ENCODE data around the gene USP4. TPM values are rescaled to one million over a fixed set of nuclear protein-coding genes. Genes with fewer than 3 reads are reported as not detected.

The USP4 gene
- total and polyA plus RNA-seq, 2 experiments from 2014 or later, result 16.9 to 20.3 TPM

DNA sequence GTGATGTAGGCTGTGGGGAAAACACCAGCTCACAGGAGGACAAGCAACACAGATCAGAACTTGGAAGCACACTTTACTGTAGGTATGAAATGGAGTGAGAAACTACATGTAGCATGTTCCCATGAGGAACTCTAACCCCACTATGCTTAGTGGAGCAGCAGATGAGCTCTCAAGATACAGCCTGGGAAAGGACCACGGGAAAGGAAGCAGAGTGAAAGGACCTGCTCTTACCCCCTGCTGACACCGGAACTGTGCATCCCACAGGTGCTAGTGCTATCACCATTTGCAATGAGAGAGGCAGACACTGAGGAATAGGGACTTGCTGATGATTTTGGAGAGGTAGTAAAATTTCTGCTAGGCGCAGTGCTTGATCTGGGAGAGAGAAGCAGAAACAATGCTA is 28.6 kb downstream of the USP4 start (continued):
- TF ChIP-seq, protein P1, sequence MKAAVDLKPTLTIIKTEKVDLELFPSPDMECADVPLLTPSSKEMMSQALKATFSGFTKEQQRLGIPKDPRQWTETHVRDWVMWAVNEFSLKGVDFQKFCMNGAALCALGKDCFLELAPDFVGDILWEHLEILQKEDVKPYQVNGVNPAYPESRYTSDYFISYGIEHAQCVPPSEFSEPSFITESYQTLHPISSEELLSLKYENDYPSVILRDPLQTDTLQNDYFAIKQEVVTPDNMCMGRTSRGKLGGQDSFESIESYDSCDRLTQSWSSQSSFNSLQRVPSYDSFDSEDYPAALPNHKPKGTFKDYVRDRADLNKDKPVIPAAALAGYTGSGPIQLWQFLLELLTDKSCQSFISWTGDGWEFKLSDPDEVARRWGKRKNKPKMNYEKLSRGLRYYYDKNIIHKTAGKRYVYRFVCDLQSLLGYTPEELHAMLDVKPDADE (IDR thresholded peaks at IDR 0.05), result no peak
- no peak for TF ChIP-seq POLR2AphosphoS5 (IDR thresholded peaks at IDR 0.05; ENCODE audit: low read depth)
- no peak for TF ChIP-seq STAT1 (IDR thresholded peaks at IDR 0.05; ENCODE audit: unreplicated experiment)
- TF ChIP-seq EZH2phosphoT487 (IDR thresholded peaks at IDR 0.05; ENCODE audit: unreplicated experiment), result no peak
- TF ChIP-seq, protein P2, sequence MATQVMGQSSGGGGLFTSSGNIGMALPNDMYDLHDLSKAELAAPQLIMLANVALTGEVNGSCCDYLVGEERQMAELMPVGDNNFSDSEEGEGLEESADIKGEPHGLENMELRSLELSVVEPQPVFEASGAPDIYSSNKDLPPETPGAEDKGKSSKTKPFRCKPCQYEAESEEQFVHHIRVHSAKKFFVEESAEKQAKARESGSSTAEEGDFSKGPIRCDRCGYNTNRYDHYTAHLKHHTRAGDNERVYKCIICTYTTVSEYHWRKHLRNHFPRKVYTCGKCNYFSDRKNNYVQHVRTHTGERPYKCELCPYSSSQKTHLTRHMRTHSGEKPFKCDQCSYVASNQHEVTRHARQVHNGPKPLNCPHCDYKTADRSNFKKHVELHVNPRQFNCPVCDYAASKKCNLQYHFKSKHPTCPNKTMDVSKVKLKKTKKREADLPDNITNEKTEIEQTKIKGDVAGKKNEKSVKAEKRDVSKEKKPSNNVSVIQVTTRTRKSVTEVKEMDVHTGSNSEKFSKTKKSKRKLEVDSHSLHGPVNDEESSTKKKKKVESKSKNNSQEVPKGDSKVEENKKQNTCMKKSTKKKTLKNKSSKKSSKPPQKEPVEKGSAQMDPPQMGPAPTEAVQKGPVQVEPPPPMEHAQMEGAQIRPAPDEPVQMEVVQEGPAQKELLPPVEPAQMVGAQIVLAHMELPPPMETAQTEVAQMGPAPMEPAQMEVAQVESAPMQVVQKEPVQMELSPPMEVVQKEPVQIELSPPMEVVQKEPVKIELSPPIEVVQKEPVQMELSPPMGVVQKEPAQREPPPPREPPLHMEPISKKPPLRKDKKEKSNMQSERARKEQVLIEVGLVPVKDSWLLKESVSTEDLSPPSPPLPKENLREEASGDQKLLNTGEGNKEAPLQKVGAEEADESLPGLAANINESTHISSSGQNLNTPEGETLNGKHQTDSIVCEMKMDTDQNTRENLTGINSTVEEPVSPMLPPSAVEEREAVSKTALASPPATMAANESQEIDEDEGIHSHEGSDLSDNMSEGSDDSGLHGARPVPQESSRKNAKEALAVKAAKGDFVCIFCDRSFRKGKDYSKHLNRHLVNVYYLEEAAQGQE (IDR thresholded peaks at IDR 0.05; ENCODE audit: unreplicated experiment), result no peak
- no peak for TF ChIP-seq NANOG (IDR thresholded peaks at IDR 0.05; ENCODE audit: borderline replicate concordance)

DNA sequence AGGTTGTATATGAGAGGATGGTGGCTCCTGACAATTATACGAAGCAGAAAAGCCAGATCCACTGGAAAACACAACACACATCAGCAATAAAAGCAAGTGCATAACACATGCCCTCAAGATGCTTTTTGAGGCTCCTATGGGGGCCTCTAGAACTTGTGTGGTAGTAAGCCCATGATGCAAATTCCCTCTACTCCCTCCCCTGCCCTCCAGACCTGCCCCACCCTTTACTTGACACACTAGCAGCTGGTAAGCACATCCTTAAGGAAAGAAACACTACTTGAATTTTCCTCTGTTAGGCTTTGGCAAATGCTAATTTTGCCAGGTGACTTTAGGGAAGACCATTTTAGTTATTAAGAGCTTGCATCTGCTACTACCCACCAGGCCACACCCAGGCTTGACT is 29.2 kb downstream of the USP4 start:
- H3K79me2 ChIP-seq (replicated peaks; ENCODE audit: insufficient read depth), result no peaks in the 10 kb centered on the region
- H3F3A ChIP-seq (replicated peaks; ENCODE audit: low read depth), result no peaks in the 10 kb centered on the region
- no peak overlapping the region for H3K4me2 ChIP-seq
- peaks cover 25% of the 10 kb centered on the region; the same call in 2 of the 3 replicates for H3K36me3 Mint-ChIP-seq (ENCODE audit: low read depth)
- H3K27me3 Mint-ChIP-seq (ENCODE audit: insufficient read depth, low read depth, poor library complexity), result no peaks in the 10 kb centered on the region
- ATAC-seq (no peak), DNase-seq (ENCODE audit: low spot score) (no peak)
- peaks cover 7% of the 10 kb centered on the region; the same call in 1 of the 2 replicates for H3K36me3 ChIP-seq (ENCODE audit: insufficient read depth)
- no peaks in the 10 kb centered on the region; the same call in 1 of the 2 replicates for H3K4me1 ChIP-seq (ENCODE audit: insufficient read depth)
- no peak overlapping the region for H3K4me3 Mint-ChIP-seq
- no peaks in the 10 kb centered on the region for H3K9me2 ChIP-seq (ENCODE audit: insufficient read depth)
- H4K20me1 ChIP-seq (replicated peaks; ENCODE audit: insufficient read depth), result no peaks in the 10 kb centered on the region
- H3K27ac ChIP-seq (ENCODE audit: low read depth), result no peak overlapping the region
- no peak overlapping the region for H2AFZ ChIP-seq
- no peak overlapping the region; the same call in 1 of the 2 replicates for H3K27ac Mint-ChIP-seq
- no peaks in the 10 kb centered on the region for H3K9me3 Mint-ChIP-seq
- H3K4me1 Mint-ChIP-seq, result peaks cover 5% of the 10 kb centered on the region; the same call in 2 of the 3 replicates
- no peak overlapping the region for H3K4me3 ChIP-seq
- H3K27me3 ChIP-seq (ENCODE audit: insufficient read depth), result no peaks in the 10 kb centered on the region
- TF ChIP-seq, protein P1 (IDR thresholded peaks at IDR 0.05), result no peak
- TF ChIP-seq STAT1 (IDR thresholded peaks at IDR 0.05; ENCODE audit: unreplicated experiment) (no peak), POLR2AphosphoS5 (IDR thresholded peaks at IDR 0.05; ENCODE audit: low read depth) (no peak), ZNF331 (CRISPR knock-in tag; IDR thresholded peaks at IDR 0.05; ENCODE audit: low read depth) (no peak), JUNB (IDR thresholded peaks at IDR 0.05; ENCODE audit: unreplicated experiment) (no peak), EZH2phosphoT487 (IDR thresholded peaks at IDR 0.05; ENCODE audit: unreplicated experiment) (no peak), EZH2 (IDR thresholded peaks at IDR 0.05; ENCODE audit: low read depth, unreplicated experiment) (no peak)
- TF ChIP-seq, protein P3, sequence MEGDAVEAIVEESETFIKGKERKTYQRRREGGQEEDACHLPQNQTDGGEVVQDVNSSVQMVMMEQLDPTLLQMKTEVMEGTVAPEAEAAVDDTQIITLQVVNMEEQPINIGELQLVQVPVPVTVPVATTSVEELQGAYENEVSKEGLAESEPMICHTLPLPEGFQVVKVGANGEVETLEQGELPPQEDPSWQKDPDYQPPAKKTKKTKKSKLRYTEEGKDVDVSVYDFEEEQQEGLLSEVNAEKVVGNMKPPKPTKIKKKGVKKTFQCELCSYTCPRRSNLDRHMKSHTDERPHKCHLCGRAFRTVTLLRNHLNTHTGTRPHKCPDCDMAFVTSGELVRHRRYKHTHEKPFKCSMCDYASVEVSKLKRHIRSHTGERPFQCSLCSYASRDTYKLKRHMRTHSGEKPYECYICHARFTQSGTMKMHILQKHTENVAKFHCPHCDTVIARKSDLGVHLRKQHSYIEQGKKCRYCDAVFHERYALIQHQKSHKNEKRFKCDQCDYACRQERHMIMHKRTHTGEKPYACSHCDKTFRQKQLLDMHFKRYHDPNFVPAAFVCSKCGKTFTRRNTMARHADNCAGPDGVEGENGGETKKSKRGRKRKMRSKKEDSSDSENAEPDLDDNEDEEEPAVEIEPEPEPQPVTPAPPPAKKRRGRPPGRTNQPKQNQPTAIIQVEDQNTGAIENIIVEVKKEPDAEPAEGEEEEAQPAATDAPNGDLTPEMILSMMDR (conservative IDR thresholded peaks at IDR 0.05; ENCODE audit: low read depth in 2 of 2), result no peak
- TF ChIP-seq, protein P4, sequence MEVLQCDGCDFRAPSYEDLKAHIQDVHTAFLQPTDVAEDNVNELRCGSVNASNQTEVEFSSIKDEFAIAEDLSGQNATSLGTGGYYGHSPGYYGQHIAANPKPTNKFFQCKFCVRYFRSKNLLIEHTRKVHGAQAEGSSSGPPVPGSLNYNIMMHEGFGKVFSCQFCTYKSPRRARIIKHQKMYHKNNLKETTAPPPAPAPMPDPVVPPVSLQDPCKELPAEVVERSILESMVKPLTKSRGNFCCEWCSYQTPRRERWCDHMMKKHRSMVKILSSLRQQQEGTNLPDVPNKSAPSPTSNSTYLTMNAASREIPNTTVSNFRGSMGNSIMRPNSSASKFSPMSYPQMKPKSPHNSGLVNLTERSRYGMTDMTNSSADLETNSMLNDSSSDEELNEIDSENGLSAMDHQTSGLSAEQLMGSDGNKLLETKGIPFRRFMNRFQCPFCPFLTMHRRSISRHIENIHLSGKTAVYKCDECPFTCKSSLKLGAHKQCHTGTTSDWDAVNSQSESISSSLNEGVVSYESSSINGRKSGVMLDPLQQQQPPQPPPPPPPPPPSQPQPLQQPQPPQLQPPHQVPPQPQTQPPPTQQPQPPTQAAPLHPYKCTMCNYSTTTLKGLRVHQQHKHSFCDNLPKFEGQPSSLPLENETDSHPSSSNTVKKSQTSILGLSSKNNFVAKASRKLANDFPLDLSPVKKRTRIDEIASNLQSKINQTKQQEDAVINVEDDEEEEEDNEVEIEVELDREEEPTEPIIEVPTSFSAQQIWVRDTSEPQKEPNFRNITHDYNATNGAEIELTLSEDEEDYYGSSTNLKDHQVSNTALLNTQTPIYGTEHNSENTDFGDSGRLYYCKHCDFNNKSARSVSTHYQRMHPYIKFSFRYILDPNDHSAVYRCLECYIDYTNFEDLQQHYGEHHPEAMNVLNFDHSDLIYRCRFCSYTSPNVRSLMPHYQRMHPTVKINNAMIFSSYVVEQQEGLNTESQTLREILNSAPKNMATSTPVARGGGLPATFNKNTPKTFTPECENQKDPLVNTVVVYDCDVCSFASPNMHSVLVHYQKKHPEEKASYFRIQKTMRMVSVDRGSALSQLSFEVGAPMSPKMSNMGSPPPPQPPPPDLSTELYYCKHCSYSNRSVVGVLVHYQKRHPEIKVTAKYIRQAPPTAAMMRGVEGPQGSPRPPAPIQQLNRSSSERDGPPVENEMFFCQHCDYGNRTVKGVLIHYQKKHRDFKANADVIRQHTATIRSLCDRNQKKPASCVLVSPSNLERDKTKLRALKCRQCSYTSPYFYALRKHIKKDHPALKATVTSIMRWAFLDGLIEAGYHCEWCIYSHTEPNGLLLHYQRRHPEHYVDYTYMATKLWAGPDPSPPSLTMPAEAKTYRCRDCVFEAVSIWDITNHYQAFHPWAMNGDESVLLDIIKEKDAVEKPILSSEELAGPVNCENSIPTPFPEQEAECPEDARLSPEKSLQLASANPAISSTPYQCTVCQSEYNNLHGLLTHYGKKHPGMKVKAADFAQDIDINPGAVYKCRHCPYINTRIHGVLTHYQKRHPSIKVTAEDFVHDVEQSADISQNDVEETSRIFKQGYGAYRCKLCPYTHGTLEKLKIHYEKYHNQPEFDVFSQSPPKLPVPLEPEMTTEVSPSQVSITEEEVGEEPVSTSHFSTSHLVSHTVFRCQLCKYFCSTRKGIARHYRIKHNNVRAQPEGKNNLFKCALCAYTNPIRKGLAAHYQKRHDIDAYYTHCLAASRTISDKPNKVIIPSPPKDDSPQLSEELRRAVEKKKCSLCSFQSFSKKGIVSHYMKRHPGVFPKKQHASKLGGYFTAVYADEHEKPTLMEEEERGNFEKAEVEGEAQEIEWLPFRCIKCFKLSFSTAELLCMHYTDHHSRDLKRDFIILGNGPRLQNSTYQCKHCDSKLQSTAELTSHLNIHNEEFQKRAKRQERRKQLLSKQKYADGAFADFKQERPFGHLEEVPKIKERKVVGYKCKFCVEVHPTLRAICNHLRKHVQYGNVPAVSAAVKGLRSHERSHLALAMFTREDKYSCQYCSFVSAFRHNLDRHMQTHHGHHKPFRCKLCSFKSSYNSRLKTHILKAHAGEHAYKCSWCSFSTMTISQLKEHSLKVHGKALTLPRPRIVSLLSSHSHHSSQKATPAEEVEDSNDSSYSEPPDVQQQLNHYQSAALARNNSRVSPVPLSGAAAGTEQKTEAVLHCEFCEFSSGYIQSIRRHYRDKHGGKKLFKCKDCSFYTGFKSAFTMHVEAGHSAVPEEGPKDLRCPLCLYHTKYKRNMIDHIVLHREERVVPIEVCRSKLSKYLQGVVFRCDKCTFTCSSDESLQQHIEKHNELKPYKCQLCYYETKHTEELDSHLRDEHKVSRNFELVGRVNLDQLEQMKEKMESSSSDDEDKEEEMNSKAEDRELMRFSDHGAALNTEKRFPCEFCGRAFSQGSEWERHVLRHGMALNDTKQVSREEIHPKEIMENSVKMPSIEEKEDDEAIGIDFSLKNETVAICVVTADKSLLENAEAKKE (CRISPR knock-in tag; IDR thresholded peaks at IDR 0.05), result no peak

All from GM23338 (cell line).